Coronary artery (tissue), 2 donors: ENCODE results near the gene HEATR5A.
"Not testable (repeated sequence)": the region's sequence is repeated elsewhere in the genome, so short reads cannot be mapped to it uniquely, and the experiment has no call there.

Source experiments
- DNase-seq: peaks from one replicate; pipeline ENCODE4 v3.0.0-alpha.2; 2017; ENCODE audit warnings: low spot score
- H3K27ac ChIP-seq, 2 donors: fragments of 200-600 bp; sonication (generic); one replicate each; pipeline ENCODE4 v1.5.1; 2016 to 2019
- H3K4me3 ChIP-seq: fragments of 200-600 bp; sonication (generic); 2 replicates; pipeline ENCODE4 v1.5.1; 2016; ENCODE audit warnings: mild to moderate bottlenecking, moderate library complexity
- TF ChIP-seq, protein P1 (sequence below): fragments of 200-600 bp; sonication (generic); IDR thresholded peaks from one replicate; pipeline ENCODE4 v1.5.1; 2019; ENCODE audit warnings: antibody characterized with exemption

HEATR5A gene

DNA sequence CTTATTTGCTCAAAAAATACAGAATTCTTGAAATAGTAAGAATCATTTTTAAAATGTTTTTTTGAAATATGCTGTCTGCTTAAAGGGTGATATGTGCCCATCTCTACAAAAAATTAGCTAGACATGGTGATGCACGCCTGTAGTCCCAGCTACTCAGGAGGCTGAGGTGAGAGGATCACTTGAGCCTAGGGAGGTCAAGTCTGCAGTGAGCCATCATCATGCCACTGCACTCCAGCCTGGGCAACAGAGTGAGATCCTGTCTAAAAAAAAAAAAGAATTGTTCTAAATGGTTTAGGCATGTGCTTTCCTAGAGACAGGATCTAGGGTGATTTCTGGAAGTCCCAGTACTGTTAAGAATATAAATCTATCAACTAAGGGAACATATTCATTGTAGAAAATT lies 137.2 kb downstream of the HEATR5A start:
- Histone ChIP-seq H3K27ac (no peak overlapping the region), H3K4me3 (no peak overlapping the region)
- no peak for DNase-seq
- TF ChIP-seq, protein P1, sequence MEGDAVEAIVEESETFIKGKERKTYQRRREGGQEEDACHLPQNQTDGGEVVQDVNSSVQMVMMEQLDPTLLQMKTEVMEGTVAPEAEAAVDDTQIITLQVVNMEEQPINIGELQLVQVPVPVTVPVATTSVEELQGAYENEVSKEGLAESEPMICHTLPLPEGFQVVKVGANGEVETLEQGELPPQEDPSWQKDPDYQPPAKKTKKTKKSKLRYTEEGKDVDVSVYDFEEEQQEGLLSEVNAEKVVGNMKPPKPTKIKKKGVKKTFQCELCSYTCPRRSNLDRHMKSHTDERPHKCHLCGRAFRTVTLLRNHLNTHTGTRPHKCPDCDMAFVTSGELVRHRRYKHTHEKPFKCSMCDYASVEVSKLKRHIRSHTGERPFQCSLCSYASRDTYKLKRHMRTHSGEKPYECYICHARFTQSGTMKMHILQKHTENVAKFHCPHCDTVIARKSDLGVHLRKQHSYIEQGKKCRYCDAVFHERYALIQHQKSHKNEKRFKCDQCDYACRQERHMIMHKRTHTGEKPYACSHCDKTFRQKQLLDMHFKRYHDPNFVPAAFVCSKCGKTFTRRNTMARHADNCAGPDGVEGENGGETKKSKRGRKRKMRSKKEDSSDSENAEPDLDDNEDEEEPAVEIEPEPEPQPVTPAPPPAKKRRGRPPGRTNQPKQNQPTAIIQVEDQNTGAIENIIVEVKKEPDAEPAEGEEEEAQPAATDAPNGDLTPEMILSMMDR: no peak

DNA sequence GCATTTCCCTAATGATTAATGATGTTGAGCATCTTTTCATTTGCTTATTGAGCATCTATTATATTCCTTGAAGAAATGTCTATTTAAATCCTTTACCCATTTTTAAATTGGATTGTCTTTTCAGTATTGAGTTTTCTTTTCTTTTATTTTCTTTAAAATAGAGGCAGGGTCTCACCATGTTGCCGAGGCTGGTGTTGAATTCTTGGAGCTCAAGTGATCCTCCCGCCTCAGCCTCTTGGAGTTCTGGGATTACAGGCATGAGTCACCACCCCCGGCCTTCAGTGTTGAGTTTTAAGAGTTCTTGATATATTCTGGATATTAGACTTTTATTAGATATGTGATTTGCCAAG lies 139.5 kb downstream of the HEATR5A start:
- TF ChIP-seq, protein P1: no peak
- no peak for DNase-seq
- no peak overlapping the region for H3K4me3 ChIP-seq
- no peak overlapping the region for H3K27ac ChIP-seq

DNA sequence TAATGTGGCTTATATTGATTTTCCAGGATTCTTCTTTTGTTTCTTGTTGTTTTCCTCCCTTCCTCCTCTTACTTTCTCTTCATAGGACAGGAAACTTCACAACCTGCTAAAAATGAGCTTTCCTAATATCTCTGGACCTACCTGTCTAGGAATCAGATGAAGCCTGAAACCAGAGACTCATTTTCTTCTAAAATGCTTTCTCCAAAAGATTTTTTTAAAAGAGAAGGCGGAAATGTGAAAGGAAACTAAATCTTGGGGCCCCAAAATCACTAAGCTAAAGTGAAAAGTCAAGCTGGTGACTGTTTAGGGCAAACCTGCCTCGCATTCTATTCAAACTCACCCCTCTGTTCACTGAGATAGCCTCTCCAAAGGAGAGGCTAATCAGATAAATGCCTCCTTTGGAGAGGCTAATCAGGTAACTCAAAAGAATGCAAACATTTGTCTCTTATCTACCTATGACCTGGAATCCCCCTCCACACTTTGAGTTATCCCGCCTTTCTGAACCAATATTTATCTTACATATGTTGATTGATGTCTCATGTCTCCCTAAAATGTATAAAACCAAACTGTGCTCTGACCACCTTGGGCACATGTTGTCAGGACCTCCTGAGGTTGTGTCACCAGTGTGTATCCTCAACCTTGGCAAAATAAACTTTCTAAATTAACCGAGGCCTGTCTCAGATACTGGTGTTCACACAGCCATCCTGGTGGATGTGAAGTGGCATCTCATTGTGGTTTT lies 140.0 kb downstream of the HEATR5A start:
- DNase-seq: no peak
- TF ChIP-seq, protein P1: no peak
- H3K4me3 ChIP-seq: no peak overlapping the region
- H3K27ac ChIP-seq: no peak overlapping the region

DNA sequence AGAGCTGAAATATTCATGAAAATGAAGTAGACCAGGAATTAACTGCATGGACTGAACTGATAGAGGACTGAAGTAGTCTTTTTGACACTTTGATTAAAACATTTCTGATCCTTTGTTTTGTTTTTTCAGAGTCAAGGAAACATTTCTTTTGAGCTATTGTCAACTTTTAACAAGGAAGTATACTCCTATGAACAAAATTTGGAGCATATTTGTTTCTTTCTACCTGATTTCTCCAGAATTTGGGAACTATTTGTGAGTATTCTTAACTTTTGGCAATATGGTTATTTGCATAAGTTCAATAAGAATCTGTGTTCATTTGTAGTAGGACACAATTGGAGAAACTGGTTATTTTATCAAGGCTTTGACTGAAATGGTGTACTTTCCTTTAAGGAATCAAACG lies 141.5 kb downstream of the HEATR5A start:
- TF ChIP-seq, protein P1: no peak
- Histone ChIP-seq H3K4me3 (no peak overlapping the region), H3K27ac (no peak overlapping the region)
- DNase-seq: no peak

DNA sequence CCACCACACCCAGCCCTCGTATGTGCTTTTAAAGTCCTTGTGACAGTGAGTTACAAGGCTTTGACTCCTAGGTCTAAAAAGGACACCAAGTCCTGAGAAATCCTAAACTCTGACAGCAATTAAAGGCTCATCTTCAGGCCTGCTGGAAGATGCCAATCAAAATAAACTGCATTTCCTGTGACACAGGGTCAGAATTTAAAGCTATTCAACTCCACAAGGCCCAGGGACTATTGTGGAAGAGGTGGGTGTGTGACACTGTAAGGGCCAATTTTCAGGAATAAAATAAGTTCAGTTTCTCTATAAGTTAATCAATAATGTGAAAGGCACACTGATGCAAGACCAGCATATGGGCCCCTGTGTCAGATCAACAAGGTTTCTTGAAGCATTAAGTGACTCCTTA lies 143.3 kb downstream of the HEATR5A start:
- no peak for DNase-seq
- Histone ChIP-seq H3K4me3 (no peak overlapping the region), H3K27ac (no peak overlapping the region)
- TF ChIP-seq, protein P1: no peak

DNA sequence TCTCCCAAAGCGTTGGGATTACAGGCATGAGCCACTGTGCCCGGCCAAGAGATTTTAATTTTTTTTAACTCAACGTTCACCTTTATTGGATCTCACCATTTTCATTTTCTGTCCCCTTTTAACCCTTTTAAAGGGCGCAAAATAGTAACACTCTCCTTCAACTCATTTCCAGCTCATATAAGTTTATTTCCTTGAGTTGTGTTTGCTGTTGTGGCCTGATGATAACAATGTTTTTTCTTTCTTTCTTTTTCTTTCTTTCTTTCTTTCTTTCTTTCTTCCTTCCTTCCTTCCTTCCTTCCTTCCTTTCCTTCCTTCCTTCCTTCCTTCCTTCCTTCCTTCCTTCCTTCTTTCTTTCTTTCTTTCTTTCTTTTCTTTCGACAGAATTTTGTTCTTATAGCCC lies 143.9 kb downstream of the HEATR5A start:
- not testable (repeated sequence) for H3K27ac ChIP-seq, H3K4me3 ChIP-seq, DNase-seq

DNA sequence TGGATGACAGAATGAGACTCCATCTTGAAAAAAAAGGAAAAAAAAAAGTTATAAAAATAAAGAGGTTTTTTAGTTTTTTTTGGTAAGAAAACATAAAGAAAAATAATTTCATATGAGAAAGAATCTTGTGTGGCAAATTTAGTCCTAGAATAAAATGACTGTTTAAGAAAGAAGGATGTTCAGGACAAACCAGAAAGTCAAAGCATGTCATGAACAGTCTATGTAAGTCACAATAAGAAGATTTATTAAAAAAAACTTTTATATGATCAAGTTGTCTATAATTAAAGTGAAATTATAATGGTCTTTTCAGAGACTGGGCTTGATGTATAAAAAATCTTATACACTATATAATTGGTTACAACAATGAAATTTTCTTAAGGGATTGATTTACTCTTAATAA lies 144.6 kb downstream of the HEATR5A start:
- H3K4me3 ChIP-seq: no peak overlapping the region
- H3K27ac ChIP-seq: no peak overlapping the region
- TF ChIP-seq, protein P1: no peak
- no peak for DNase-seq
